ENCODE results near the gene PDE4B. TPM values are rescaled to one million over a fixed set of nuclear protein-coding genes. Genes with fewer than 3 reads are reported as not detected.

The PDE4B gene
- total and polyA plus RNA-seq, 2 of the 13 experiments (the other 11 are each of a cell fraction or from before 2014, with no cell fraction given) = not detected

GRCh38 chr1:66275601-66276023 lies 482.9 kb downstream of the PDE4B start:
- Histone ChIP-seq H3K4me2 (ENCODE audit: low read depth, low read length) (no peak overlapping the region), H3K79me2 (ENCODE audit: insufficient read depth, low read length) (no peaks in the 10 kb centered on the region), H3K36me3 (replicated peaks in 1 of 2; ENCODE audit: control insufficient read depth in 1 of 2, insufficient read depth in 2 of 2, low read length in 2 of 2) (no peaks in the 10 kb centered on the region), H2AFZ (ENCODE audit: low read length) (no peak overlapping the region), H3K9me3 (ENCODE audit: low read length) (no peaks in the 10 kb centered on the region), H3K4me1 (ENCODE audit: insufficient read depth, low read length) (no peaks in the 10 kb centered on the region), H4K20me1 (ENCODE audit: insufficient read depth, low read length) (no peaks in the 10 kb centered on the region), H3K4me3 (replicated peaks in 1 of 3; ENCODE audit: insufficient read depth in 1 of 3, low read depth in 2 of 3, low read length in 3 of 3) (no peak overlapping the region), H3K27ac (ENCODE audit: extremely low read length, insufficient read depth, low read length) (no peak overlapping the region), H3K27me3 (ENCODE audit: control insufficient read depth in 1 of 2, insufficient read depth in 2 of 2, low read length in 2 of 2) (no peaks in the 10 kb centered on the region), H3K9ac (ENCODE audit: insufficient read depth, low read depth, low read length) (no peak overlapping the region)
- no peak for TF ChIP-seq ZNF572 (CRISPR knock-in tag; IDR thresholded peaks at IDR 0.05)
- TF ChIP-seq, protein P1, sequence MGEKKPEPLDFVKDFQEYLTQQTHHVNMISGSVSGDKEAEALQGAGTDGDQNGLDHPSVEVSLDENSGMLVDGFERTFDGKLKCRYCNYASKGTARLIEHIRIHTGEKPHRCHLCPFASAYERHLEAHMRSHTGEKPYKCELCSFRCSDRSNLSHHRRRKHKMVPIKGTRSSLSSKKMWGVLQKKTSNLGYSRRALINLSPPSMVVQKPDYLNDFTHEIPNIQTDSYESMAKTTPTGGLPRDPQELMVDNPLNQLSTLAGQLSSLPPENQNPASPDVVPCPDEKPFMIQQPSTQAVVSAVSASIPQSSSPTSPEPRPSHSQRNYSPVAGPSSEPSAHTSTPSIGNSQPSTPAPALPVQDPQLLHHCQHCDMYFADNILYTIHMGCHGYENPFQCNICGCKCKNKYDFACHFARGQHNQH (CRISPR knock-in tag; IDR thresholded peaks at IDR 0.05) = no peak
- TF ChIP-seq, protein P2, sequence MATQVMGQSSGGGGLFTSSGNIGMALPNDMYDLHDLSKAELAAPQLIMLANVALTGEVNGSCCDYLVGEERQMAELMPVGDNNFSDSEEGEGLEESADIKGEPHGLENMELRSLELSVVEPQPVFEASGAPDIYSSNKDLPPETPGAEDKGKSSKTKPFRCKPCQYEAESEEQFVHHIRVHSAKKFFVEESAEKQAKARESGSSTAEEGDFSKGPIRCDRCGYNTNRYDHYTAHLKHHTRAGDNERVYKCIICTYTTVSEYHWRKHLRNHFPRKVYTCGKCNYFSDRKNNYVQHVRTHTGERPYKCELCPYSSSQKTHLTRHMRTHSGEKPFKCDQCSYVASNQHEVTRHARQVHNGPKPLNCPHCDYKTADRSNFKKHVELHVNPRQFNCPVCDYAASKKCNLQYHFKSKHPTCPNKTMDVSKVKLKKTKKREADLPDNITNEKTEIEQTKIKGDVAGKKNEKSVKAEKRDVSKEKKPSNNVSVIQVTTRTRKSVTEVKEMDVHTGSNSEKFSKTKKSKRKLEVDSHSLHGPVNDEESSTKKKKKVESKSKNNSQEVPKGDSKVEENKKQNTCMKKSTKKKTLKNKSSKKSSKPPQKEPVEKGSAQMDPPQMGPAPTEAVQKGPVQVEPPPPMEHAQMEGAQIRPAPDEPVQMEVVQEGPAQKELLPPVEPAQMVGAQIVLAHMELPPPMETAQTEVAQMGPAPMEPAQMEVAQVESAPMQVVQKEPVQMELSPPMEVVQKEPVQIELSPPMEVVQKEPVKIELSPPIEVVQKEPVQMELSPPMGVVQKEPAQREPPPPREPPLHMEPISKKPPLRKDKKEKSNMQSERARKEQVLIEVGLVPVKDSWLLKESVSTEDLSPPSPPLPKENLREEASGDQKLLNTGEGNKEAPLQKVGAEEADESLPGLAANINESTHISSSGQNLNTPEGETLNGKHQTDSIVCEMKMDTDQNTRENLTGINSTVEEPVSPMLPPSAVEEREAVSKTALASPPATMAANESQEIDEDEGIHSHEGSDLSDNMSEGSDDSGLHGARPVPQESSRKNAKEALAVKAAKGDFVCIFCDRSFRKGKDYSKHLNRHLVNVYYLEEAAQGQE (IDR thresholded peaks at IDR 0.05; ENCODE audit: borderline replicate concordance in 1 of 2, low read depth in 1 of 2, low read length in 2 of 2) = no peak
- no peak for TF ChIP-seq SALL2 (CRISPR knock-in tag; IDR thresholded peaks at IDR 0.05)
- no peak for TF ChIP-seq DPF2 (CRISPR knock-in tag; IDR thresholded peaks at IDR 0.05; ENCODE audit: borderline replicate concordance, low read depth)
- TF ChIP-seq ZNF619 (CRISPR knock-in tag; IDR thresholded peaks at IDR 0.05) = no peak
- TF ChIP-seq GMEB2 (CRISPR knock-in tag; IDR thresholded peaks at IDR 0.05; ENCODE audit: low read depth) = no peak
- TF ChIP-seq PHB2 (IDR thresholded peaks at IDR 0.05; ENCODE audit: partially characterized antibody) = no peak
- no peak for TF ChIP-seq CEBPB (IDR thresholded peaks at IDR 0.05; ENCODE audit: borderline replicate concordance, low read depth, low read length)
- TF ChIP-seq POLR2AphosphoS5 (IDR thresholded peaks at IDR 0.05; ENCODE audit: low read depth, low read length) = no peak
- TF ChIP-seq FUBP1 (CRISPR knock-in tag; IDR thresholded peaks at IDR 0.05; ENCODE audit: borderline replicate concordance) = no peak
- TF ChIP-seq HMG20B (CRISPR knock-in tag; conservative IDR thresholded peaks at IDR 0.05) = no peak
- ATAC-seq (no peak), DNase-seq (ENCODE audit: low spot score) (no peak), FAIRE-seq (no peak)
- BruUV-seq (replicated peaks) = no TSS peak
- POLR2A ChIA-PET = no interaction called here
- WGBS (ENCODE audit: low lambda C conversion rate) = 0% methylated on average over 5 of the region's 5 CpGs
- in situ Hi-C loops (cut with HindIII; ENCODE audit: extremely low pct_ligation_motif_present, low pct_unique_long_range_greater_than_20kb) (no loop called here), intact Hi-C loops (cut with micrococcal nuclease; ENCODE audit: unreplicated experiment) (no loop called here)
- CTCF ChIA-PET (ENCODE audit: low intra/inter-chr PET ratio, low total read pairs) = no interaction called here

Data from HepG2 (cell line).